Mucosa of stomach (tissue), 1 donor: ENCODE results near the gene AEBP2.
"Not testable (repeated sequence)": the region's sequence is repeated elsewhere in the genome, so short reads cannot be mapped to it uniquely, and the experiment has no call there.

Experiments
- H3K27me3 ChIP-seq: one replicate; pipeline ENCODE4 v1.7.0; 2013; ENCODE audit warnings: mild to moderate bottlenecking, low read length; ENCODE audit not compliant: control insufficient read depth, insufficient read depth
- H3K36me3 ChIP-seq: one replicate; pipeline ENCODE4 v1.7.0; 2013; ENCODE audit warnings: low read length; ENCODE audit not compliant: control insufficient read depth, insufficient read depth
- H3K4me1 ChIP-seq: one replicate; pipeline ENCODE4 v1.7.0; 2013; ENCODE audit warnings: mild to moderate bottlenecking, low read length; ENCODE audit not compliant: control insufficient read depth, insufficient read depth
- H3K4me3 ChIP-seq: one replicate; pipeline ENCODE4 v1.7.0; 2013; ENCODE audit warnings: low read length
- H3K9ac ChIP-seq: one replicate; pipeline ENCODE4 v1.7.0; 2013; ENCODE audit warnings: mild to moderate bottlenecking, low read length, moderate library complexity
- H3K9me3 ChIP-seq: one replicate; pipeline ENCODE4 v1.7.0; 2013; ENCODE audit warnings: mild to moderate bottlenecking, low read length, moderate library complexity; ENCODE audit not compliant: control insufficient read depth
- donor health status: Pancreatic carcinoma.

Gene AEBP2

DNA sequence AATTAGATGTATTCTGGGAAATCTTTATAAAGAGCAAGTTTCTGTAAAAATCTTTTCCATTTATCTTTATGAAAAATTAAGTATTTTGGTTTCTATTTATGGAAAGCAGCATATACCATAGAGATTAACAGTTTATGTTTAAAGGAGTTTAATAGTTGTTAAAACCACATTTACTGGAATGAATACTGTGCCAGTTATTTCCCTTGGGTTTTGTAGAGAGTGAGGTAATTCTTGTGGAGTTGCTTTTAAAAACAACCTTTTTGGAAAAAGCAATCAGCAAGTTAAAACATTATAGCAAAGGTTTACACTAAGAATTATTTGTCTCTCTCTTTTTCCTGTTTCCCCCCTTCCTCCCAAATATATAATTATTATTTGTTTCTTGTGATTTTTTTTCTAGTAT is 34.9 kb downstream of the AEBP2 start:
- no peak overlapping the region for H3K4me3 ChIP-seq
- H3K4me1 ChIP-seq = no peaks in the 10 kb centered on the region
- no peak overlapping the region for H3K9ac ChIP-seq
- H3K9me3 ChIP-seq = no peaks in the 10 kb centered on the region
- no peaks in the 10 kb centered on the region for H3K27me3 ChIP-seq
- no peaks in the 10 kb centered on the region for H3K36me3 ChIP-seq

DNA sequence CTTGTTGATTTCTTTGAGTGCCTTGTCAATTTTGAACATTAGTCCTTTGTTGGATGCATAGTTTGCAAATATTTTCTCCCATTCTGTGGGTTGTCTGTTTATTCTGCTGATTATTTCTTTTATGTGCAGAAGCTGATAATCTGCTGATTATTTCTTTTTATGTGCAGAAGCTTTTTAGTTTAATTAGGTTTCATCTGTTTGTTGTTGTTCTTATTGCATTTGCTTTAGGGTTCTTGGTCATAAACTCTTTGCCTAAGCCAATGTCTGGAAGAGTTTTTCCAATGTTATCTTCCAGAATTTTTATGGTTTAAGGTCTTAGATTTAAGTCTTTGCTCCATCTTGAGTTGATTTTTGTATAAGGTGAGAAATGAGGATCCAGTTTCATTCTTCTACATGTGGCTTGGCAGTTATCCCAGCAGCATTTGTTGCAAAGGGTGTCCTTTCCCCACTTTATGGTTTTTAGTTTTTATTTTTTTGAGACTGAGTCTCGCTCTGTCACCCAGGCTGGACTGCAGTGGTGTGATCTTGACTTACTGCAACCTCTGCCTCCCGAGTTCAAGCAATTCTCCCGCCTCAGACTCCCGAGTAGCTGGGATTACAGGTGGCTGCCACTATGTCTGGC is 36.7 kb downstream of the AEBP2 start:
- H3K9ac ChIP-seq, H3K36me3 ChIP-seq, H3K27me3 ChIP-seq: not testable (repeated sequence)

DNA sequence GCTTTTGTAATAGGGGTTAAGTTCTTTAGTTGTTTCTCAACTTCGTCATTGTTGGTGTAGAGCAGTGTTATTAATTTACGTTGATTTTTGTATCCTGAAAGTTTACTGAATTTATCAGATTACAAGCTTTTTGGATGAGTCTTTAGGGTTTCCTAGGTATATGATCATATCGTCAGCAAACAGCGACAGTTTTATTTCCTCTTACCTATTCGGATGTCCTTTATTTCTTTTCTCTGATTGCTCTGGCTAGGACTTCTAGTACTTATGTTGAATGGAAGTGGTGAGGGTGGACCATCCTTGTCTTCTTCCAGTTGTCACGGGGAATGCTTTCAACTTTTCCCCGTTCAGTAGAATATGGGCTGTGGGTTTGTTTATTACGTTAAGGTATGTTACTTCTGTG is 37.8 kb downstream of the AEBP2 start:
- Histone ChIP-seq H3K27me3 (no peaks in the 10 kb centered on the region), H3K36me3 (no peaks in the 10 kb centered on the region), H3K4me3 (no peak overlapping the region), H3K9ac (no peak overlapping the region), H3K9me3 (no peaks in the 10 kb centered on the region), H3K4me1 (peaks cover 2% of the 10 kb centered on the region)

More for the DNA sequence above, 36.7 kb downstream of the AEBP2 start:
- not testable (repeated sequence) for H3K9me3 ChIP-seq, H3K4me1 ChIP-seq, H3K4me3 ChIP-seq

GRCh38 chr12:19480459-19480858 is 41.2 kb downstream of the AEBP2 start:
- Histone ChIP-seq H3K4me3 (no peak overlapping the region), H3K9ac (no peak overlapping the region), H3K27me3 (no peaks in the 10 kb centered on the region), H3K9me3 (no peaks in the 10 kb centered on the region), H3K36me3 (no peaks in the 10 kb centered on the region), H3K4me1 (peaks cover 14% of the 10 kb centered on the region)

DNA sequence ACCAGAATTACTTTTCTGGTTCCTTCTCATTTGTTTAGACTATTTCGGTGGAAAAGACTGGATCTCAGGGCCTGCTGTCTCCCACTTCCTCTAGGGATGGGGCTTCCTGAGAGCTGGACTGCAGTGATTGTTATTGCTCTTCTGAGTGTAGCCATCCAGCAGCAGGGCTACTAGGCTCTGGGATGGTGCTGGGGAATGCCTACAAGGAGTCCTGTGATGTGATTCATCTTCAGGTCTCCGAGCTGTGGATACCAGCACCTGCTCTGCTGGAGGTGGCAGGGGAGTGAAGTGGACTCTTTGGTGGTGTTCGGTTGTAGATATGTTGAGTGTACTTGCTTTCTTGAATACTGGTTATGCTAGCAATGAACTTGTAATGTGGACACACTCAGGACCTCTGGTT is 42.7 kb downstream of the AEBP2 start:
- no peaks in the 10 kb centered on the region for H3K9me3 ChIP-seq
- H3K27me3 ChIP-seq = no peaks in the 10 kb centered on the region
- no peaks in the 10 kb centered on the region for H3K36me3 ChIP-seq
- no peak overlapping the region for H3K9ac ChIP-seq
- H3K4me3 ChIP-seq = no peak overlapping the region
- peaks cover 14% of the 10 kb centered on the region for H3K4me1 ChIP-seq

- Histone ChIP-seq H3K4me3 (no peak overlapping the region), H3K4me1 (peaks cover 14% of the 10 kb centered on the region), H3K9ac (no peak overlapping the region), H3K36me3 (no peaks in the 10 kb centered on the region), H3K9me3 (no peaks in the 10 kb centered on the region), H3K27me3 (no peaks in the 10 kb centered on the region)
These were observed 43.3 kb downstream of the AEBP2 start for GRCh38 chr12:19482551-19483109.

DNA sequence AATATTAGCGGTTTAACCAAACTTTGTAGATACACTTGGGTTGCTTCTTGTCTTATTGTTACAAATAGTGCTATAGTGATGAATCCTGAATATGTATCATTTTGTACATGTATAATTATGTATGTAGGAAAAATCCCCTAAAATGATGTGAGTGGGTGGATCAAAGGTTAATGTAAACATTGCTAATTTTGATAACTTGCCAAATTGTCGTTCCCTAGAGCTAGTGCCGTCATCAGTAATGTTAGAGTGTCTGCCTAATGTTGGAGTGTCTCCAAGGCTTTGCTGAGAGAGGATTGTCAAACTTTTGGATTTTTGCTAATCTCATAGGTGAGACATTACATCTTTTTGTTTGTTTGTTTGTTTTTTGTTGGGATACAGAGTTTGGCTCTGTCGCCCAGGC is 44.4 kb downstream of the AEBP2 start:
- no peaks in the 10 kb centered on the region for H3K27me3 ChIP-seq
- H3K9ac ChIP-seq = no peak overlapping the region
- no peaks in the 10 kb centered on the region for H3K36me3 ChIP-seq
- no peak overlapping the region for H3K4me3 ChIP-seq
- no peaks in the 10 kb centered on the region for H3K9me3 ChIP-seq
- peaks cover 14% of the 10 kb centered on the region for H3K4me1 ChIP-seq

GRCh38 chr12:19484738-19485137 is 45.4 kb downstream of the AEBP2 start:
- no peaks in the 10 kb centered on the region for H3K27me3 ChIP-seq
- no peak overlapping the region for H3K4me3 ChIP-seq
- H3K9ac ChIP-seq = no peak overlapping the region
- peaks cover 14% of the 10 kb centered on the region for H3K4me1 ChIP-seq
- H3K9me3 ChIP-seq = no peaks in the 10 kb centered on the region
- no peaks in the 10 kb centered on the region for H3K36me3 ChIP-seq

GRCh38 chr12:19485240-19485639 is 45.9 kb downstream of the AEBP2 start:
- Histone ChIP-seq H3K9me3 (no peaks in the 10 kb centered on the region), H3K9ac (no peak overlapping the region), H3K27me3 (no peaks in the 10 kb centered on the region), H3K4me3 (no peak overlapping the region), H3K4me1 (peaks cover 14% of the 10 kb centered on the region), H3K36me3 (no peaks in the 10 kb centered on the region)

DNA sequence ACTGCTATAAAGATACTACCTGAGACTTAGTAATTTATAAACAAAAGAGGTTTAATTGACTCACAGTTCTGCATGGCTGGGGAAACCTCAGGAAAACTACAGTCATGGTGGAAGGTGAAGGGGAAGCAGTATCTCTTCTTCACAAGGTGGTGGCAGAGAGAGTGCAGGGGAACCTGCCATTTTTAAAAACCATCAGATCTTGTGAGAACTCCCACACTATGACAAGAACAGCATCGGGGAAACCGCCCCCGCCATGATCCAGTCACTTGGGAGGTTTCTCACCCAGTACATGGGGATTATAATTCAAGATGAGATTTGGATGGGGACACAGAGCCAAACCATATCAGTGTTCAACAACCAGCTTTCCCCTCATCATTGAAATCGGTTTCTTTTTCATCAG is 49.9 kb downstream of the AEBP2 start:
- Histone ChIP-seq H3K9me3 (no peaks in the 10 kb centered on the region), H3K4me3 (no peak overlapping the region), H3K9ac (no peak overlapping the region), H3K27me3 (no peaks in the 10 kb centered on the region), H3K36me3 (no peaks in the 10 kb centered on the region), H3K4me1 (no peaks in the 10 kb centered on the region)

GRCh38 chr12:19490908-19491307 is 51.6 kb downstream of the AEBP2 start:
- no peaks in the 10 kb centered on the region for H3K36me3 ChIP-seq
- no peak overlapping the region for H3K4me3 ChIP-seq
- no peaks in the 10 kb centered on the region for H3K27me3 ChIP-seq
- no peak overlapping the region for H3K9ac ChIP-seq
- no peaks in the 10 kb centered on the region for H3K9me3 ChIP-seq
- no peaks in the 10 kb centered on the region for H3K4me1 ChIP-seq

DNA sequence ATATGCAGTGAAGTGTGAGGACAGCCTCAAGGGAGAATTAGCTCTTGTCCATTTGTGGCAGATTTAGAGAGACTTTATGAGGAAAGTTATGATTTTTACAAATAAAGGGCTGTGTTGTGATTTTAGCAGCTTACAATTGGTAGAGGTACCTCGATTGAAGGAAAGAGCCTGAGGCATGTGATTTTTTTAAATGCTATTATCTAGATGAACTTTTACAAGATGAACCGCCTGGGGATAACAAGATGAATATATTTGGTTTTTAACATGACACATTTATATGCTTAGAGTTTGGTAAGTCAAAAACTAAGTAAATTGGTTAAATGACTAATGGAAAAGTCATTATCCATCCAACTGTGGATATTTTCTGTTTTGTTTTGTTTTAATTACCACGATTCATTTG is 52.6 kb downstream of the AEBP2 start:
- Histone ChIP-seq H3K9ac (no peak overlapping the region), H3K36me3 (no peaks in the 10 kb centered on the region), H3K4me1 (no peaks in the 10 kb centered on the region), H3K9me3 (no peaks in the 10 kb centered on the region), H3K27me3 (no peaks in the 10 kb centered on the region), H3K4me3 (no peak overlapping the region)
